Activated naive CD8-positive, alpha-beta T cell treated with anti-CD3 and anti-CD28 coated beads, Interleukin-2, amount 10 ng/mL, durations not matched to agents 7 days and 5 days (primary cell): Measurements from ENCODE around the gene MTM1. TPM values are rescaled to one million over a fixed set of nuclear protein-coding genes. Genes with fewer than 3 reads are reported as not detected.
A peak's percentile ranks its signal among the peaks of the same experiment; 100 is the strongest.

Experiments used
- ATAC-seq: fragments of 150-1000 bp; cut with Tn5 transposase; one replicate; pipeline ENCODE4 v1.10.0; 2021; ENCODE audit warnings: low read depth, moderate library complexity
- POLR2A ChIA-PET: fragments of 350-600 bp; sonication (Branson Sonifier 250); formaldehyde crosslinking; loops from one replicate; lab custom pipeline; 2021; ENCODE audit warnings: antibody characterized with exemption; lab: Charles Lee
- DNase-seq: peaks from one replicate; pipeline ENCODE4 v3.0.0; 2021
- H3K27ac Mint-ChIP-seq: one replicate; pipeline ENCODE4 v1.8.0; 2022; ENCODE audit warnings: mild to moderate bottlenecking, mixed read lengths
- H3K27me3 Mint-ChIP-seq: one replicate; pipeline ENCODE4 v1.8.0; 2022; ENCODE audit warnings: mild to moderate bottlenecking, moderate library complexity, mixed read lengths
- H3K36me3 Mint-ChIP-seq: one replicate; pipeline ENCODE4 v1.8.0; 2021; ENCODE audit warnings: mild to moderate bottlenecking, mixed read lengths
- H3K4me1 Mint-ChIP-seq: one replicate; pipeline ENCODE4 v1.8.0; 2021; ENCODE audit warnings: mixed read lengths
- H3K4me3 Mint-ChIP-seq: one replicate; pipeline ENCODE4 v1.8.0; 2022; ENCODE audit warnings: mild to moderate bottlenecking, moderate library complexity, mixed read lengths
- H3K9me3 Mint-ChIP-seq: one replicate; pipeline ENCODE4 v1.8.0; 2021; ENCODE audit warnings: mixed read lengths
- total RNA-seq, 2 experiments: library from RNA; stranded (reverse); gene quantifications; one replicate each; pipeline ENCODE4 v1.2.3, GENCODE V29; 2021

Gene MTM1
- total RNA-seq, 2 experiments from 2014 or later = 30.5 to 34.5 TPM

- no peaks in the 10 kb centered on the region for H3K27me3 Mint-ChIP-seq
- H3K9me3 Mint-ChIP-seq = no peaks in the 10 kb centered on the region
- peaks cover 42% of the 10 kb centered on the region for H3K36me3 Mint-ChIP-seq
- H3K4me1 Mint-ChIP-seq = peaks cover 14% of the 10 kb centered on the region
- ATAC-seq (no peak), DNase-seq (no peak)
- POLR2A ChIA-PET = no interaction called here
- H3K4me3 Mint-ChIP-seq = no peak overlapping the region
- no peak overlapping the region for H3K27ac Mint-ChIP-seq
Measured at GRCh38 chrX:150625875-150626274, 57.5 kb downstream of the MTM1 start.

- H3K4me3 Mint-ChIP-seq = no peak overlapping the region
- POLR2A ChIA-PET = no interaction called here
- H3K27ac Mint-ChIP-seq = no peak overlapping the region
- peaks cover 7% of the 10 kb centered on the region for H3K4me1 Mint-ChIP-seq
- no peaks in the 10 kb centered on the region for H3K9me3 Mint-ChIP-seq
- H3K27me3 Mint-ChIP-seq = no peaks in the 10 kb centered on the region
- ATAC-seq (no peak), DNase-seq (no peak)
- H3K36me3 Mint-ChIP-seq = peaks cover 38% of the 10 kb centered on the region
Measured at GRCh38 chrX:150627957-150628356, 59.5 kb downstream of the MTM1 start.

- POLR2A ChIA-PET = no interaction called here
- Mint-ChIP-seq H3K27me3 (no peaks in the 10 kb centered on the region), H3K4me1 (no peaks in the 10 kb centered on the region), H3K4me3 (no peak overlapping the region), H3K9me3 (no peaks in the 10 kb centered on the region), H3K36me3 (peaks cover 27% of the 10 kb centered on the region), H3K27ac (no peak overlapping the region)
- no peak for DNase-seq
- no peak for ATAC-seq
Measured at GRCh38 chrX:150635952-150636351, 67.5 kb downstream of the MTM1 start.

GRCh38 chrX:150642423-150642822 is 74.0 kb downstream of the MTM1 start:
- Mint-ChIP-seq H3K4me3 (no peak overlapping the region), H3K27ac (no peak overlapping the region), H3K9me3 (no peaks in the 10 kb centered on the region), H3K36me3 (peaks cover 17% of the 10 kb centered on the region), H3K27me3 (no peaks in the 10 kb centered on the region), H3K4me1 (no peaks in the 10 kb centered on the region)
- DNase-seq (no peak), ATAC-seq (no peak)
- POLR2A ChIA-PET = no interaction called here

GRCh38 chrX:150643271-150643670 is 74.8 kb downstream of the MTM1 start:
- no peaks in the 10 kb centered on the region for H3K27me3 Mint-ChIP-seq
- H3K36me3 Mint-ChIP-seq = peaks cover 9% of the 10 kb centered on the region
- ATAC-seq = no peak
- POLR2A ChIA-PET = no interaction called here
- H3K27ac Mint-ChIP-seq = no peak overlapping the region
- no peaks in the 10 kb centered on the region for H3K9me3 Mint-ChIP-seq
- H3K4me3 Mint-ChIP-seq = no peak overlapping the region
- H3K4me1 Mint-ChIP-seq = no peaks in the 10 kb centered on the region
- no peak for DNase-seq

GRCh38 chrX:150643958-150644357 is 75.5 kb downstream of the MTM1 start:
- no peaks in the 10 kb centered on the region for H3K4me1 Mint-ChIP-seq
- no peak for ATAC-seq
- no peaks in the 10 kb centered on the region for H3K9me3 Mint-ChIP-seq
- no peak overlapping the region for H3K4me3 Mint-ChIP-seq
- no peak overlapping the region for H3K27ac Mint-ChIP-seq
- DNase-seq = no peak
- no peaks in the 10 kb centered on the region for H3K27me3 Mint-ChIP-seq
- H3K36me3 Mint-ChIP-seq = peaks cover 9% of the 10 kb centered on the region
- POLR2A ChIA-PET = no interaction called here

- ATAC-seq (no peak), DNase-seq (no peak)
- Mint-ChIP-seq H3K27me3 (no peaks in the 10 kb centered on the region), H3K36me3 (peaks cover 14% of the 10 kb centered on the region), H3K9me3 (no peaks in the 10 kb centered on the region), H3K27ac (no peak overlapping the region), H3K4me1 (no peaks in the 10 kb centered on the region), H3K4me3 (no peak overlapping the region)
- POLR2A ChIA-PET = no interaction called here
Measured at GRCh38 chrX:150644422-150644821, 76.0 kb downstream of the MTM1 start.

GRCh38 chrX:150647331-150647730 is 78.9 kb downstream of the MTM1 start:
- peaks cover 26% of the 10 kb centered on the region for H3K36me3 Mint-ChIP-seq
- POLR2A ChIA-PET = no interaction called here

GRCh38 chrX:150648296-150648940 is 80.0 kb downstream of the MTM1 start:
- DNase-seq (no peak), ATAC-seq (no peak)
- H3K27me3 Mint-ChIP-seq = no peaks in the 10 kb centered on the region
- POLR2A ChIA-PET = no interaction called here
- H3K36me3 Mint-ChIP-seq = peaks cover 31% of the 10 kb centered on the region
- H3K4me3 Mint-ChIP-seq = no peak overlapping the region
- H3K9me3 Mint-ChIP-seq = no peaks in the 10 kb centered on the region
- H3K27ac Mint-ChIP-seq = no peak overlapping the region
- peaks cover 4% of the 10 kb centered on the region for H3K4me1 Mint-ChIP-seq

More at GRCh38 chrX:150647331-150647730, 78.9 kb downstream of the MTM1 start:
- no peaks in the 10 kb centered on the region for H3K27me3 Mint-ChIP-seq
- no peak overlapping the region for H3K27ac Mint-ChIP-seq
- H3K4me3 Mint-ChIP-seq = no peak overlapping the region
- ATAC-seq (no peak), DNase-seq (no peak)
- no peaks in the 10 kb centered on the region for H3K9me3 Mint-ChIP-seq
- H3K4me1 Mint-ChIP-seq = peaks cover 3% of the 10 kb centered on the region

GRCh38 chrX:150649096-150649870 is 80.9 kb downstream of the MTM1 start:
- Mint-ChIP-seq H3K9me3 (no peaks in the 10 kb centered on the region), H3K27me3 (no peaks in the 10 kb centered on the region), H3K36me3 (peaks cover 31% of the 10 kb centered on the region), H3K4me3 (no peak overlapping the region), H3K27ac (no peak overlapping the region), H3K4me1 (peaks cover 4% of the 10 kb centered on the region)
- POLR2A ChIA-PET = no interaction called here
- DNase-seq (no peak), ATAC-seq (no peak)

GRCh38 chrX:150651906-150652305 is 83.5 kb downstream of the MTM1 start:
- Mint-ChIP-seq H3K36me3 (peaks cover 37% of the 10 kb centered on the region), H3K4me3 (no peak overlapping the region), H3K9me3 (no peaks in the 10 kb centered on the region), H3K27me3 (no peaks in the 10 kb centered on the region), H3K27ac (peak overlapping the region; percentile 17), H3K4me1 (peaks cover 7% of the 10 kb centered on the region)
- no peak for ATAC-seq
- POLR2A ChIA-PET = no interaction called here
- no peak for DNase-seq

GRCh38 chrX:150655788-150656187 is 87.4 kb downstream of the MTM1 start:
- H3K4me3 Mint-ChIP-seq = no peak overlapping the region
- DNase-seq = no peak
- ATAC-seq = no peak
- H3K4me1 Mint-ChIP-seq = peaks cover 7% of the 10 kb centered on the region
- POLR2A ChIA-PET = no interaction called here
- no peak overlapping the region for H3K27ac Mint-ChIP-seq
- no peaks in the 10 kb centered on the region for H3K9me3 Mint-ChIP-seq
- H3K36me3 Mint-ChIP-seq = peaks cover 37% of the 10 kb centered on the region
- no peaks in the 10 kb centered on the region for H3K27me3 Mint-ChIP-seq

GRCh38 chrX:150663073-150663472 is 94.7 kb downstream of the MTM1 start:
- POLR2A ChIA-PET = no interaction called here
- Mint-ChIP-seq H3K9me3 (no peaks in the 10 kb centered on the region), H3K4me1 (no peaks in the 10 kb centered on the region), H3K36me3 (peaks cover 34% of the 10 kb centered on the region), H3K4me3 (no peak overlapping the region), H3K27me3 (no peaks in the 10 kb centered on the region), H3K27ac (no peak overlapping the region)
- no peak for DNase-seq
- ATAC-seq = no peak

GRCh38 chrX:150664290-150664689 is 95.9 kb downstream of the MTM1 start:
- ATAC-seq = no peak
- H3K36me3 Mint-ChIP-seq = peaks cover 32% of the 10 kb centered on the region
- H3K4me1 Mint-ChIP-seq = no peaks in the 10 kb centered on the region
- no peak overlapping the region for H3K4me3 Mint-ChIP-seq
- DNase-seq = no peak
- POLR2A ChIA-PET = no interaction called here
- no peak overlapping the region for H3K27ac Mint-ChIP-seq
- H3K9me3 Mint-ChIP-seq = no peaks in the 10 kb centered on the region
- no peaks in the 10 kb centered on the region for H3K27me3 Mint-ChIP-seq
